Keratinocyte (primary cell): ENCODE results near the gene OBSCN.

Source experiments
- CTCF ChIP-seq, 3 experiments: IDR thresholded peaks in 1 of 3; conservative IDR thresholded peaks in 1 of 3; optimal IDR thresholded peaks in 1 of 3; 2 replicates in 2 of 3; 3 replicates in 1 of 3; pipeline versions ENCODE3 to v1.5.1; 2011; ENCODE audit warnings: low read length in 3 of 3, mild to moderate bottlenecking in 3 of 3, moderate library complexity in 2 of 3, control low read depth in 1 of 3, inconsistent platforms in 1 of 3; ENCODE audit not compliant: insufficient read depth in 2 of 3; ENCODE audit errors: extremely low read depth in 1 of 3
- EZH2 ChIP-seq: IDR thresholded peaks from one replicate; pipeline ENCODE4 v1.6.1; 2012; ENCODE audit warnings: inconsistent platforms, mild to moderate bottlenecking, low read length, moderate library complexity

GRCh38 chr1:228306275-228307217 lies 98.7 kb downstream of the OBSCN start:
- TF ChIP-seq CTCF (optimal IDR thresholded peaks at IDR 0.05 in 1 of 3, IDR thresholded peaks at IDR 0.05 in 1 of 3, conservative IDR thresholded peaks at IDR 0.05 in 1 of 3; ENCODE audit: extremely low read depth in 1 of 3, insufficient read depth in 2 of 3, low read length in 3 of 3) (no peak), EZH2 (no peak)
